HL-60 (cell line): ENCODE measurements around the gene FAM83E.

Experiments used
- CTCF ChIP-seq: IDR thresholded peaks from one replicate; pipeline ENCODE4 v1.5.1; 2011; ENCODE audit warnings: low read length, control low read depth, inconsistent platforms; ENCODE audit not compliant: insufficient read depth
- GABPA ChIP-seq: IDR thresholded peaks from 2 replicates; pipeline ENCODE4 v1.6.1; 2012; ENCODE audit warnings: low read depth

GRCh38 chr19:48596679-48597465 is 18.0 kb downstream of the FAM83E start:
- TF ChIP-seq GABPA (no peak), CTCF (no peak)
